Measurements from ENCODE around the gene ZNF609. TPM values are rescaled to one million over a fixed set of nuclear protein-coding genes. Genes with fewer than 3 reads are reported as not detected.

Gene ZNF609
- polyA plus RNA-seq, 1 donor (not counting 4 experiments of a cell fraction or from before 2014, with no cell fraction given) = 16.9 TPM

DNA sequence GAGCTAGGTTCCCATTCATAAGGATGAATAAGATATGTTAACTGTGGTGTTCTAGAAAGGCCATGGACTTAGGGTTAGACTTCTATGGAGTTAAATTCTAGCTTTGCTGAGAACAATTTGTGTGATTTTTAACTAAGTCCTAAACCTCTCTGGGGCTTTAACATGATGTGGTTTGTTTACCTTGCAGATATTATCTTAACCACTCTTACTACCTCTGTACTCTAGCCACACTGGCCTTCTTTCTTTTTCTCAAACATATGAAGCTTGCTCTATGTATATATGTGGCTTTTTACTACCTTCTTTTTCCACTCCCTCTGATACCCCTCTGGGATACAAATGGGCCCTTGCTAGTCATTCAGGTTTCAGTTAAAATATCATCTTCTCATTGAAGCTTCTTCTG is 108.4 kb downstream of the ZNF609 start:
- DNase-seq (ENCODE audit: low read depth, low spot score) (no peak), FAIRE-seq (no peak)
- Histone ChIP-seq H3K79me2 (ENCODE audit: control insufficient read depth, insufficient read depth, low read length) (peaks cover 37% of the 10 kb centered on the region), H2AFZ (ENCODE audit: control insufficient read depth, low read length) (no peak overlapping the region), H3K4me1 (ENCODE audit: control insufficient read depth, extremely low read depth, insufficient read depth, low read length) (peaks cover 12% of the 10 kb centered on the region), H3K9ac (ENCODE audit: control insufficient read depth, extremely low read depth, insufficient read depth, low read length) (no peak overlapping the region), H3K27ac (ENCODE audit: control insufficient read depth, insufficient read depth, low read length) (no peak overlapping the region), H3K4me3 (ENCODE audit: control insufficient read depth in 2 of 3, extremely low read depth in 1 of 3, insufficient read depth in 2 of 3, low read depth in 1 of 3, low read length in 3 of 3) (no peak overlapping the region), H3K27me3 (ENCODE audit: control insufficient read depth, extremely low read depth, insufficient read depth, low read length) (no peaks in the 10 kb centered on the region), H3K9me3 (ENCODE audit: control insufficient read depth, low read depth, low read length) (no peaks in the 10 kb centered on the region), H4K20me1 (ENCODE audit: control insufficient read depth, extremely low read depth, insufficient read depth, low read length) (no peaks in the 10 kb centered on the region), H3K36me3 (ENCODE audit: control insufficient read depth in 2 of 2, extremely low read depth in 1 of 2, insufficient read depth in 2 of 2, low read length in 2 of 2) (no peaks in the 10 kb centered on the region), H3K9me1 (ENCODE audit: control insufficient read depth, extremely low read depth, insufficient read depth, low read length) (no peaks in the 10 kb centered on the region), H3K4me2 (ENCODE audit: control insufficient read depth, extremely low read depth, insufficient read depth, low read depth, low read length) (no peak overlapping the region)
- no peak for TF ChIP-seq EZH2 (IDR thresholded peaks at IDR 0.05; ENCODE audit: low read length)
- no peak for TF ChIP-seq CTCF (optimal IDR thresholded peaks at IDR 0.05 in 1 of 3, IDR thresholded peaks at IDR 0.05 in 1 of 3, conservative IDR thresholded peaks at IDR 0.05 in 1 of 3; ENCODE audit: extremely low read depth in 1 of 3, insufficient read depth in 2 of 3, low read length in 3 of 3)
- dilution Hi-C loops (cut with MboI; ENCODE audit: extremely low pct_ligation_motif_present, low sequenced_read_pairs) = no loop called here

GRCh38 chr15:64571857-64572291 is 111.5 kb downstream of the ZNF609 start:
- peaks cover 27% of the 10 kb centered on the region for H3K79me2 ChIP-seq (ENCODE audit: control insufficient read depth, insufficient read depth, low read length)
- H3K27me3 ChIP-seq (ENCODE audit: control insufficient read depth, extremely low read depth, insufficient read depth, low read length) = no peaks in the 10 kb centered on the region
- TF ChIP-seq EZH2 (IDR thresholded peaks at IDR 0.05; ENCODE audit: low read length) (no peak), CTCF (optimal IDR thresholded peaks at IDR 0.05 in 1 of 3, IDR thresholded peaks at IDR 0.05 in 1 of 3, conservative IDR thresholded peaks at IDR 0.05 in 1 of 3; ENCODE audit: extremely low read depth in 1 of 3, insufficient read depth in 2 of 3, low read length in 3 of 3) (no peak)
- dilution Hi-C loops (cut with MboI; ENCODE audit: extremely low pct_ligation_motif_present, low sequenced_read_pairs) = no loop called here
- no peaks in the 10 kb centered on the region for H3K9me3 ChIP-seq (ENCODE audit: control insufficient read depth, low read depth, low read length)
- H3K9ac ChIP-seq (ENCODE audit: control insufficient read depth, extremely low read depth, insufficient read depth, low read length) = no peak overlapping the region
- DNase-seq (ENCODE audit: low read depth, low spot score) (no peak), FAIRE-seq (peak; percentile 23)
- no peak overlapping the region for H3K27ac ChIP-seq (ENCODE audit: control insufficient read depth, insufficient read depth, low read length)
- H3K4me2 ChIP-seq (ENCODE audit: control insufficient read depth, extremely low read depth, insufficient read depth, low read depth, low read length) = no peak overlapping the region
- no peaks in the 10 kb centered on the region for H4K20me1 ChIP-seq (ENCODE audit: control insufficient read depth, extremely low read depth, insufficient read depth, low read length)
- H2AFZ ChIP-seq (ENCODE audit: control insufficient read depth, low read length) = no peak overlapping the region
- H3K4me3 ChIP-seq (ENCODE audit: control insufficient read depth in 2 of 3, extremely low read depth in 1 of 3, insufficient read depth in 2 of 3, low read depth in 1 of 3, low read length in 3 of 3) = no peak overlapping the region
- H3K9me1 ChIP-seq (ENCODE audit: control insufficient read depth, extremely low read depth, insufficient read depth, low read length) = no peaks in the 10 kb centered on the region
- H3K36me3 ChIP-seq (ENCODE audit: control insufficient read depth in 2 of 2, extremely low read depth in 1 of 2, insufficient read depth in 2 of 2, low read length in 2 of 2) = no peaks in the 10 kb centered on the region
- H3K4me1 ChIP-seq (ENCODE audit: control insufficient read depth, extremely low read depth, insufficient read depth, low read length) = peaks cover 27% of the 10 kb centered on the region
